HG02885 (cell line): ENCODE measurements around the gene CCNJL.
"Not testable (repeated sequence)": the region's sequence is repeated elsewhere in the genome, so short reads cannot be mapped to it uniquely, and the experiment has no call there.

Experiments used
- ATAC-seq: cut with Tn5 transposase; IDR thresholded peaks from one replicate; pipeline ENCODE4 v1.9.1; 2021; ENCODE audit warnings: mild to moderate bottlenecking; ENCODE audit not compliant: unreplicated experiment, poor library complexity

Gene CCNJL

GRCh38 chr5:160334716-160335115 is 22.4 kb upstream of the CCNJL start:
- ATAC-seq: not testable (repeated sequence)

DNA sequence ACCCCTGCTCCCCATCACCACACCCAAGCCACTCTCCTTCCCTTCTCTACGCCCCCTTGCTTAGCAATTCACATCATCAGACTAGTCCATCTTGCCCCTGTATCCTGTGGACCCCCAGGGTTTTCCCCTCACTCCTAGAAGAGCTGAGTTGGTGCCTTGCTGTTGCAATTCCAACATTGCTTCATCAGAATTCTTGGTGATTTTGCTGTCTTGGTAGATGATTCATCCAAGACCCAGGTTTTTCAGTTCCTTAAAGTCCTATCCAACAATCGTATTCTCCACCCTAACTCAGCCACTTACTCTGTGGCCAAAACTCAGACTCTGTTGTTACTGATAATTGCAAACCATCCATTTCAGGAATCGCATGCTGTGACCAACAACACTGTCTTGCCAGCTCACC is 21.4 kb upstream of the CCNJL start:
- no peak for ATAC-seq

- ATAC-seq: no peak
Measured at GRCh38 chr5:160330212-160330611, 17.8 kb upstream of the CCNJL start.

GRCh38 chr5:160327818-160328217 is 15.5 kb upstream of the CCNJL start:
- ATAC-seq: no peak

GRCh38 chr5:160326981-160327380 is 14.6 kb upstream of the CCNJL start:
- ATAC-seq: no peak

GRCh38 chr5:160325716-160326115 is 13.4 kb upstream of the CCNJL start:
- no peak for ATAC-seq

GRCh38 chr5:160324886-160325285 is 12.5 kb upstream of the CCNJL start:
- ATAC-seq: no peak

- ATAC-seq: no peak
Measured at GRCh38 chr5:160318409-160318808, 6.0 kb upstream of the CCNJL start.

DNA sequence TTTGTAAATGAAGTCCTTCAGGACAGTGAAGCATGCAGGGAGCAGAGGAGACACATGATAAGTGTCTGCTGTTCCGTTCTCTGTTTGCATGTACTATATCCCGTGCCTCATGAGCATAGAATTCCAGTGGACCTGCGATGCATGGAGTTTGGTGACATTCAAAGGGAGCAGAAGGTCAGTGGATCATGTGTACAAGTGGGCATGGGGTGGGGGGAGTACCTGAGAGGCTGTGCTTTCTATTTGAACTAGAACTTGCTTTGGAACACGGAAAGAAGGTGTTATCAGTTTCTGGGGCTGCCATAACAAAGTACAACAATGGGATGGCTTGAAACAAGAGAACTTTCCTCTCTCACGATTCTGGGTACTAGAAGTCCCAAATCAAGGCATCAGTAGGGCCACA is 5.1 kb upstream of the CCNJL start:
- ATAC-seq: no peak

- ATAC-seq: no peak
Measured at GRCh38 chr5:160315968-160316367, 3.6 kb upstream of the CCNJL start.

GRCh38 chr5:160312960-160313727 is 780 bp upstream of the CCNJL start:
- no peak for ATAC-seq

DNA sequence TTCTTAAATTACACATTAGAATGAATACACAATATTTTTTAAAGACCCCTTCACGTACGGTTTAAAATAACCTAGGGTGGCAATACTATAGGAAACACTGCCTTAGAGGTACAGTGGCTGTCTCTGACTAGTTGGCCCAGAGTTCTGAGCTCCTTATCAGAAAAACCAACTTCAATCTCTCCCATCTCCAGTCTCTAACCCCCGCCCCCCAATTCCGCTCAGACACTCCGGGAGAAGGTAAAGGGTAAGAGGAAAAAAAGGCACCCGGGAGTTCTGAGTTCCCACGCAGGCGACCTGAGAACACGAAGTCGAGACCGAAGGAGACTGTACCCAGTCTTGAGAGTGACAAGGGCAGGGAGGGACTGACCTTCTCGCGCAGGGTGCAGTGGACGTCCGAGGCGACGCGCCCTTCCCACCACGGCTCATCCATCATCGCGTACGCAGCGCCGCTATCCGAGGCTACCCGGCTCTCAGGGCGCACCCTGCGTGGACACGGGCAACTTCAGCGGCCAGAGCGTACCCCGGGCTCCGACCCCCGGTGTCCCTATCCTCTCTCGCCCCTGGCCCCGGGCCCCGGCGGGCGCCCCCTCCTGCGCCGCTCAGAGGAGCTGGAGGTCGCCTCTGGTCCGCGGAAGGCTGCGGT is 752 bp downstream of the CCNJL start:
- peak; percentile 31 for ATAC-seq

DNA sequence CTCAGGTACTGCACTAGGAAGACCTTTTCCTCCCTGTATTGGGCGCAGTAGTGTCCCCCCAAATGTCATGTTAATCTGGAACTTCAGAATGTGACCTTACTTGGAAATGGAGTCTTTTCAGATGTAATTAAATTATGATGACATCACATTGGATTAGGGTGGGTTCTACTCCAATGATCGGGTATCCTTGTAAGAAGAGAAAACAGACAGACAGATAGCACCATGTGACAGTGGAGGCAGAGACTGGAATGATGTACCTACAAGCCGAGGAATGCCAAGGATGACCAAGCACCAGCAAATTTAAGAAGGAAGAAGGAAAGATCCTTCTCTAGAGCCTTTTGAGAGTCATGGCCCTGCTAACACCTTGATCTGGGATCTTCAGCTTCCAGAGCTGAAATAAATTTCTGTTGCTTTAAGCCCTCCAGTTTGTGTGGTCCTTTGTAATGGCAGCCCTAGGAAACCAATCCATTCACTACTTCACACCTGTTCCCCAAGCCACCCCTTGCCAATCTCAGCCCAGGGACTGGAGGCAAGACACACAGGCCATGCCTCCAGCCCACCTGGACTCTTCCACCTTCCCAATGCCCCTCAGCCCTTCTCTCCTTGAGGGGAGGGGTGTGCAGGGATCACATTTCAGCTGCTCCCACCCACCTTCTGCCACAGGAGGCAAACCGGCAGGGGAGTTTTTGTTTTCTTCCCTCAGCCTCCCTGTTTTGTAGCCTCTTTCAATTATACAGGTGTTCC is 1.6 kb downstream of the CCNJL start:
- ATAC-seq: no peak

GRCh38 chr5:160310140-160310539 is 2.2 kb downstream of the CCNJL start:
- no peak for ATAC-seq

- ATAC-seq: no peak
Measured at GRCh38 chr5:160306696-160307095, 5.7 kb downstream of the CCNJL start.

GRCh38 chr5:160305319-160305718 is 7.0 kb downstream of the CCNJL start:
- ATAC-seq: no peak

GRCh38 chr5:160303690-160304089 is 8.7 kb downstream of the CCNJL start:
- ATAC-seq: no peak

DNA sequence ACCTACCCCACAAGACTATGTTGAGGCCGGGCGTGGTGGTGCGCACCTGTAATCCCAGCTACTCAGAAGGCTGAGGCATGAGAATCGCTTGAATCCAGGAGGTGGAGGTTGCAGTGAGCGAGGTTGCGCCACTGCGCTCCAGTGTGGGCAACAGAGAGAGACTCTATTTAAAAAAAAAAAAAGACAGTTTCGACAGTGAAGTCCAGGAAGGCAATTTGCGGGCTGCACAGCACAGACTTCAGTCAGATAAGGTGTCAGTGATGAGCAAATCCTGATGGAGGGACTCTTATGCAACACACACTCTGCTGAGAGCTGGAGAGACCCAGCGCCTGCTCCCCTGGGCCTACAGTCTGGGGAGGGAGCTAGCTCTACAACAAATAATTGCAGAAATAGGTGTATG is 14.2 kb downstream of the CCNJL start:
- no peak for ATAC-seq

- ATAC-seq: no peak
Measured at GRCh38 chr5:160297776-160298175, 14.6 kb downstream of the CCNJL start.

- ATAC-seq: no peak
Measured at GRCh38 chr5:160297004-160297403, 15.4 kb downstream of the CCNJL start.

GRCh38 chr5:160296496-160296895 is 15.9 kb downstream of the CCNJL start:
- ATAC-seq: no peak
